Cortex of kidney (tissue), 1 donor: ENCODE results near the gene TNS1.

Experiments used
- DNase-seq: peaks from one replicate; lab custom pipeline; 2025; lab: John Stamatoyannopoulos, UW

TNS1 gene

GRCh38 chr2:217897816-217898806, 104.7 kb downstream of the TNS1 start:
- DNase-seq = no peak

- no peak for DNase-seq
Observed at GRCh38 chr2:217897091-217897715, 105.6 kb downstream of the TNS1 start.

GRCh38 chr2:217895070-217895635, 107.6 kb downstream of the TNS1 start:
- DNase-seq = no peak

GRCh38 chr2:217893440-217893839, 109.4 kb downstream of the TNS1 start:
- DNase-seq = no peak

GRCh38 chr2:217892560-217892959, 110.2 kb downstream of the TNS1 start:
- DNase-seq = no peak

GRCh38 chr2:217890445-217890844, 112.3 kb downstream of the TNS1 start:
- no peak for DNase-seq

- DNase-seq = no peak
Observed at GRCh38 chr2:217889656-217890055, 113.1 kb downstream of the TNS1 start.

- no peak for DNase-seq
Observed at GRCh38 chr2:217887841-217888701, 114.7 kb downstream of the TNS1 start.

- no peak for DNase-seq
Observed at GRCh38 chr2:217886720-217887309, 116.0 kb downstream of the TNS1 start.

- DNase-seq = no peak
Observed at GRCh38 chr2:217886091-217886490, 116.7 kb downstream of the TNS1 start.

GRCh38 chr2:217884985-217885384, 117.8 kb downstream of the TNS1 start:
- no peak for DNase-seq

- no peak for DNase-seq
Observed at GRCh38 chr2:217880891-217881290, 121.9 kb downstream of the TNS1 start.

- DNase-seq = no peak
Observed at GRCh38 chr2:217880287-217880889, 122.4 kb downstream of the TNS1 start.

GRCh38 chr2:217878915-217879590, 123.7 kb downstream of the TNS1 start:
- DNase-seq = no peak

GRCh38 chr2:217877866-217878265, 124.9 kb downstream of the TNS1 start:
- DNase-seq = no peak

GRCh38 chr2:217876253-217876570, 126.6 kb downstream of the TNS1 start:
- DNase-seq = no peak

GRCh38 chr2:217875556-217876252, 127.1 kb downstream of the TNS1 start:
- DNase-seq = no peak

- no peak for DNase-seq
Observed at GRCh38 chr2:217875138-217875537, 127.7 kb downstream of the TNS1 start.

GRCh38 chr2:217873371-217873770, 129.4 kb downstream of the TNS1 start:
- no peak for DNase-seq

GRCh38 chr2:217872319-217872718, 130.5 kb downstream of the TNS1 start:
- DNase-seq = no peak
